Colonic mucosa (tissue), 4 donors: Measurements from ENCODE around the gene RPL34. TPM values are rescaled to one million over a fixed set of nuclear protein-coding genes. Genes with fewer than 3 reads are reported as not detected.
"Not testable (repeated sequence)": the region's sequence is repeated elsewhere in the genome, so short reads cannot be mapped to it uniquely, and the experiment has no call there.

ENCODE experiments used
- DNase-seq: peaks from one replicate; pipeline ENCODE4 v3.0.0-alpha.2; 2020
- H3K27ac ChIP-seq: fragments of 200-600 bp; one replicate; pipeline ENCODE4 v1.8.0; 2021
- H3K27me3 ChIP-seq: fragments of 200-600 bp; one replicate; pipeline ENCODE4 v1.8.0; 2021
- H3K36me3 ChIP-seq: fragments of 200-600 bp; one replicate; pipeline ENCODE4 v1.8.0; 2021
- H3K4me1 ChIP-seq: fragments of 200-600 bp; one replicate; pipeline ENCODE4 v1.8.0; 2021; ENCODE audit warnings: mild to moderate bottlenecking
- H3K4me3 ChIP-seq: fragments of 200-600 bp; one replicate; pipeline ENCODE4 v1.8.0; 2021
- H3K9ac ChIP-seq, 2 donors: one replicate each; pipeline ENCODE4 v1.7.0; 2013; ENCODE audit warnings: control low read depth in 2 of 2, low read depth in 2 of 2, low read length in 2 of 2
- H3K9me3 ChIP-seq: fragments of 200-600 bp; one replicate; pipeline ENCODE4 v1.8.0; 2021
- CTCF ChIP-seq: fragments of 200-600 bp; IDR thresholded peaks from one replicate; pipeline ENCODE4 v1.8.0; 2022; ENCODE audit warnings: antibody characterized with exemption, mild to moderate bottlenecking
- intact Hi-C: fragments of 100-400 bp; cut with DNase I; formaldehyde crosslinking; loops from one replicate; pipeline ENCODE4 v1.14.1; 2022
- total RNA-seq, 2 donors: library from RNA; stranded (reverse); fragmentation: NEBNext Ultra II Directional in 1 of 2; extraction: Animal tissue kit (Norgen Biotek cat#: 25700) in 1 of 2; gene quantifications; one replicate each; pipeline ENCODE4 v1.2.1, GENCODE V29; 2021
- donor health status: healthy.
- donor health status: DM: no; HTN: no; CAD: no.
- donor health status: DM: no; HTN: no; CAD: no.

Gene RPL34
- total RNA-seq, 2 donors from 2014 or later, result 838 to 1,046 TPM

DNA sequence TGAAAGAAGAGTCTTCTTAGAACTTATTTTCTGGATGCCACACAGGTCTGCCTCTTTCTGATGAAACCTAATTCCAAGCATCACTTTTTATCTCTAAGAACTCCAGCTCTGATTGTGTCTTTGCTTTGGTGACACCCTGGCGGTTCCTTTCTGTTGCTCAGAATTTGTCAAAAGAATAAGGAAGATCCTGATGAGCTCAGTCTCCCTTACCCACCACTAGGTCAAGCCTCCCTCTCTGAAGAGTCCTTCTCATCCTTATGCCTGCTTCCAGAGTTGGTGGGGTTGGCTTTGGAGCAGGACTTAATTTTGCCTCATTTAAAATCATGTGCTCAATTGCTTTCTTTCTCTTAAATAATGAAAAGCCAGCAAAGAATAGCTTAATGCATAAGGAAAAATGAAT lies 31.5 kb upstream of the RPL34 start:
- H3K9me3 ChIP-seq, result no peaks in the 10 kb centered on the region
- no peaks in the 10 kb centered on the region for H3K4me1 ChIP-seq
- H3K36me3 ChIP-seq, result no peaks in the 10 kb centered on the region
- intact Hi-C loops, result no loop called here
- no peak overlapping the region for H3K27ac ChIP-seq
- H3K9ac ChIP-seq, result no peak overlapping the region
- no peak for DNase-seq
- no peak for TF ChIP-seq CTCF
- no peaks in the 10 kb centered on the region for H3K27me3 ChIP-seq
- no peak overlapping the region for H3K4me3 ChIP-seq

DNA sequence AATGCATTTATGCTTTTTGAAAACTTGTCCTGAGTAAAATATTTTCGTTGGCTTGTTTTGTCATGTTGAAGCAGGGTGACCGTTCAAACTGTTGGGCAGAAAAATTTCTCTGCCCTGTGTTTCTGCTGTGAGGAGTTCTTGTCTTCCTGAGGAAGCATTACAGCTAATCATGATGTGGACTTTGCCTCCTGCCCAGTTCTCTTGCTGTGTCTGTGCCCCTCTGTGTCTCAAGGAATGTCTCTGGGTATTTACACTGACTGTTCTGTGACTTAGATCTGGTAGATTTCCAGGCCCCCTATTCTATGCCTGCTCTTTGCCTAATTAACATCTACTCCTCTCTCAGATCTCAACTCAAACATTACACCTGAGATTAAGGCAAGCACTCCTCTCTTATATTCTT lies 30.4 kb upstream of the RPL34 start:
- no peaks in the 10 kb centered on the region for H3K36me3 ChIP-seq
- TF ChIP-seq CTCF, result no peak
- no peak overlapping the region for H3K9ac ChIP-seq
- no peaks in the 10 kb centered on the region for H3K27me3 ChIP-seq
- no peaks in the 10 kb centered on the region for H3K4me1 ChIP-seq
- H3K9me3 ChIP-seq, result no peaks in the 10 kb centered on the region
- H3K27ac ChIP-seq, result no peak overlapping the region
- no peak for DNase-seq
- intact Hi-C loops, result no loop called here
- H3K4me3 ChIP-seq, result no peak overlapping the region

- Histone ChIP-seq H3K9ac (no peak overlapping the region), H3K9me3 (no peaks in the 10 kb centered on the region), H3K36me3 (no peaks in the 10 kb centered on the region), H3K27ac (no peak overlapping the region), H3K27me3 (no peaks in the 10 kb centered on the region), H3K4me1 (no peaks in the 10 kb centered on the region), H3K4me3 (no peak overlapping the region)
- no peak for TF ChIP-seq CTCF
- intact Hi-C loops, result no loop called here
- DNase-seq, result no peak
Observed at GRCh38 chr4:108590776-108591175, 29.6 kb upstream of the RPL34 start.

GRCh38 chr4:108592674-108592986 lies 27.7 kb upstream of the RPL34 start:
- TF ChIP-seq CTCF, result no peak
- no peaks in the 10 kb centered on the region for H3K36me3 ChIP-seq
- no peak for DNase-seq
- H3K4me3 ChIP-seq, result no peak overlapping the region
- H3K27me3 ChIP-seq, result no peaks in the 10 kb centered on the region
- H3K9me3 ChIP-seq, result no peaks in the 10 kb centered on the region
- no peak overlapping the region for H3K27ac ChIP-seq
- no peak overlapping the region for H3K9ac ChIP-seq
- no peaks in the 10 kb centered on the region for H3K4me1 ChIP-seq
- intact Hi-C loops, result no loop called here

DNA sequence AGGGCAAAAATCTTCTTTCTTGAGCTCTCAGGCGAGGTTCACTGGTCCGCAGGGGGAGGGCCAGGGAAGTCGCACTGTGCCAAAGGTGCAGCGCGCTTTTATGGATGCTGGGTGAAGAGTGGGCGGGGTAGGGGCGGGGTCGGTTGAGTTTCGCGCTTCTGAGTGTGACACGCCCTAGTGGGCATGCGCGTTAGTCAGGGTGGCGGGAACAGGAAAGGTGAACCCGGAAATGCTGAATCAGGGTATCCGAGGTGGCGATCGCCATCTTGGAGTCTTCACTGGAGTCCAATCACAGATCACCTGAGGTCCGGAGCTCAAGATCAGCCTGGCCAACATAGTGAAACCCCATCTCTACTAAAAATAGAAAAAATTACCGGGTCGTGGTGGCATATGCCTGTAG lies 26.1 kb upstream of the RPL34 start:
- H3K36me3 ChIP-seq, intact Hi-C loops, H3K27me3 ChIP-seq, H3K4me3 ChIP-seq, H3K9me3 ChIP-seq, H3K27ac ChIP-seq, H3K4me1 ChIP-seq, H3K9ac ChIP-seq, DNase-seq: not testable (repeated sequence)

DNA sequence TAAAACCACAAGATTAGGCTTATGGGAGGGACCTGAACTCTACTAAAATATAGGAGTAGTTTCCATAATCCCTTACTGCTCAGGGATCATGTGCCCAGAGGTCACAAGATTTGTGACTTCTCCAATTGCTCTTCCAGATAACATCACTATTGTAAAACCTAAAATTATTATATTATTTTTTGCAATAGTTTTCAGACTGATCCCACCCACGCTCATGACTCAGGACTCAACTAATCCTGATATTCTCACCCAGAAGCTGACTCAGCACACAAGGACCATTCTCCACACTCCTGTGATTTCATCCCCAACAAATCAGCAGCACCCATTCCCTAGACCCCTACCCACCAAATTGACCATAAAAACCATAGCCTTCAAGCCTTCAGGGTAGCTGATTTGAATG lies 24.0 kb upstream of the RPL34 start:
- intact Hi-C loops, result no loop called here
- no peak overlapping the region for H3K4me3 ChIP-seq
- no peak for DNase-seq
- H3K4me1 ChIP-seq, result no peaks in the 10 kb centered on the region
- H3K27ac ChIP-seq, result no peak overlapping the region
- no peak for TF ChIP-seq CTCF
- H3K27me3 ChIP-seq, result no peaks in the 10 kb centered on the region
- no peaks in the 10 kb centered on the region for H3K36me3 ChIP-seq
- no peaks in the 10 kb centered on the region for H3K9me3 ChIP-seq
- H3K9ac ChIP-seq, result no peak overlapping the region
